Measurements from ENCODE around the gene PLA2G15.

DNA sequence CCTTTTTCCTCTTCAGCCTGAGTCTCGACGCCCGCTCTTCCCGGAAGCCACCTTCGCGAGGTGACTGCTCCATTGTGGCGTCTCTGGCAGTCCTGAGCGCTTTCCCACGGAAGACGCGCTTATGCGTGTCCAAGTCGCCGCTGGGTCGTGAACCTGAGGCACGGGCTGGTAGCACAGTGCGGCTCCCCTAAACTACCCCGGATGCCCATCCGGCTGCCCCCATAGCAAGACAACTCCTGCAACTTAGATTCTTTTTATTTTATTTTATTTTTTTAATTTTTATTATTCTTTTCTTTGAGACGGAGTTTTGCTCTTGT, 7.2 kb upstream of the PLA2G15 start:
- TF ChIP-seq, protein P1, sequence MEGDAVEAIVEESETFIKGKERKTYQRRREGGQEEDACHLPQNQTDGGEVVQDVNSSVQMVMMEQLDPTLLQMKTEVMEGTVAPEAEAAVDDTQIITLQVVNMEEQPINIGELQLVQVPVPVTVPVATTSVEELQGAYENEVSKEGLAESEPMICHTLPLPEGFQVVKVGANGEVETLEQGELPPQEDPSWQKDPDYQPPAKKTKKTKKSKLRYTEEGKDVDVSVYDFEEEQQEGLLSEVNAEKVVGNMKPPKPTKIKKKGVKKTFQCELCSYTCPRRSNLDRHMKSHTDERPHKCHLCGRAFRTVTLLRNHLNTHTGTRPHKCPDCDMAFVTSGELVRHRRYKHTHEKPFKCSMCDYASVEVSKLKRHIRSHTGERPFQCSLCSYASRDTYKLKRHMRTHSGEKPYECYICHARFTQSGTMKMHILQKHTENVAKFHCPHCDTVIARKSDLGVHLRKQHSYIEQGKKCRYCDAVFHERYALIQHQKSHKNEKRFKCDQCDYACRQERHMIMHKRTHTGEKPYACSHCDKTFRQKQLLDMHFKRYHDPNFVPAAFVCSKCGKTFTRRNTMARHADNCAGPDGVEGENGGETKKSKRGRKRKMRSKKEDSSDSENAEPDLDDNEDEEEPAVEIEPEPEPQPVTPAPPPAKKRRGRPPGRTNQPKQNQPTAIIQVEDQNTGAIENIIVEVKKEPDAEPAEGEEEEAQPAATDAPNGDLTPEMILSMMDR (CRISPR knock-in tag; IDR thresholded peaks at IDR 0.05) = no peak
- TF ChIP-seq ZFP41 (CRISPR knock-in tag; IDR thresholded peaks at IDR 0.05; ENCODE audit: borderline replicate concordance) = no peak
- 0 out of 2 replicates have a peak, but pooled peaks have one; percentile 46 for TF ChIP-seq TMF1 (CRISPR knock-in tag; IDR thresholded peaks at IDR 0.05; ENCODE audit: low read depth)
- TF ChIP-seq EZH2 (conservative IDR thresholded peaks at IDR 0.05; ENCODE audit: low read depth, low read length) = no peak
- TF ChIP-seq FOXP1 (IDR thresholded peaks at IDR 0.05) = no peak
- TF ChIP-seq FOXP1 (CRISPR knock-in tag; IDR thresholded peaks at IDR 0.05) = no peak
- no peak for TF ChIP-seq FOXK1 (CRISPR knock-in tag; IDR thresholded peaks at IDR 0.05; ENCODE audit: borderline replicate concordance, low read depth)
- TF ChIP-seq MXI1 (IDR thresholded peaks at IDR 0.05; ENCODE audit: borderline replicate concordance, low read depth, low read length) = no peak
- TF ChIP-seq NBN (conservative IDR thresholded peaks at IDR 0.05) = no peak
- TF ChIP-seq FOXA1 (IDR thresholded peaks at IDR 0.05) = no peak
- no peak for TF ChIP-seq FOXA1 (CRISPR knock-in tag; IDR thresholded peaks at IDR 0.05)
- TF ChIP-seq REST (IDR thresholded peaks at IDR 0.05; ENCODE audit: borderline replicate concordance in 1 of 2, low read depth in 1 of 2, low read length in 2 of 2) = no peak
- no peak for TF ChIP-seq ZNF3 (CRISPR knock-in tag; IDR thresholded peaks at IDR 0.05)
- no peak for TF ChIP-seq SUZ12 (IDR thresholded peaks at IDR 0.05; ENCODE audit: low read depth, low read length)
- TF ChIP-seq ATF2 (CRISPR knock-in tag; IDR thresholded peaks at IDR 0.05) = no peak
- no peak for TF ChIP-seq ZNF607 (CRISPR knock-in tag; IDR thresholded peaks at IDR 0.05; ENCODE audit: borderline replicate concordance)

Data from HepG2 (cell line).